HL-60 (cell line): ENCODE measurements around the gene GPR82.

Experiments used
- DNase-seq, 2 experiments: peaks; one replicate each; pipeline ENCODE4 v3.0.0-alpha.2; 2010 to 2020; ENCODE audit warnings: low read depth in 1 of 2, low spot score in 1 of 2
- H3K27ac ChIP-seq: fragments of 250-450 bp; sonication (Bioruptor Pico); replicated peaks from 2 replicates; pipeline ENCODE4 v1.5.1; 2020; ENCODE audit warnings: mild to moderate bottlenecking, moderate library complexity
- H3K27me3 ChIP-seq: fragments of 250-450 bp; sonication (Bioruptor Pico); 2 replicates; pipeline ENCODE4 v1.5.1; 2021; ENCODE audit warnings: mild to moderate bottlenecking, moderate library complexity; ENCODE audit not compliant: insufficient read depth, poor library complexity, severe bottlenecking
- H3K4me3 ChIP-seq: replicated peaks from 2 replicates; pipeline ENCODE4 v1.5.1; 2011; ENCODE audit warnings: mild to moderate bottlenecking, control low read depth, low read length; ENCODE audit not compliant: insufficient read depth
- CTCF ChIP-seq: IDR thresholded peaks from one replicate; pipeline ENCODE4 v1.5.1; 2011; ENCODE audit warnings: low read length, control low read depth, inconsistent platforms; ENCODE audit not compliant: insufficient read depth
- GABPA ChIP-seq: IDR thresholded peaks from 2 replicates; pipeline ENCODE4 v1.6.1; 2012; ENCODE audit warnings: low read depth
- POLR2AphosphoS5 ChIP-seq: IDR thresholded peaks from 2 replicates; pipeline ENCODE4 v1.6.1; 2012; ENCODE audit warnings: low read depth
- REST ChIP-seq: IDR thresholded peaks from 2 replicates; pipeline ENCODE4 v1.6.1; 2012; ENCODE audit warnings: low read depth; ENCODE audit not compliant: insufficient replicate concordance
- SPI1 ChIP-seq: IDR thresholded peaks from 2 replicates; pipeline ENCODE4 v1.6.1; 2012; ENCODE audit warnings: low read depth, mild to moderate bottlenecking, borderline replicate concordance

The GPR82 gene

GRCh38 chrX:41722816-41723618 is 964 bp upstream of the GPR82 start:
- peak overlapping the region; percentile 10 for H3K27ac ChIP-seq
- TF ChIP-seq CTCF = no peak
- no peak for TF ChIP-seq GABPA
- no peak for TF ChIP-seq SPI1
- TF ChIP-seq REST = no peak
- TF ChIP-seq POLR2AphosphoS5 = no peak
- no peaks in the 10 kb centered on the region for H3K27me3 ChIP-seq
- no peak overlapping the region for H3K4me3 ChIP-seq
- DNase-seq = no peak

GRCh38 chrX:41728125-41728524 is 4.1 kb downstream of the GPR82 start:
- no peak overlapping the region for H3K27ac ChIP-seq

More at GRCh38 chrX:41728125-41728524, 4.1 kb downstream of the GPR82 start:
- Histone ChIP-seq H3K4me3 (no peak overlapping the region), H3K27me3 (no peaks in the 10 kb centered on the region)
- DNase-seq = no peak
- TF ChIP-seq REST (no peak), GABPA (no peak), CTCF (no peak), SPI1 (no peak), POLR2AphosphoS5 (no peak)
